Muscle layer of duodenum (tissue), 2 donors: Measurements from ENCODE around the gene CRHR1.

Source experiments
- H3K27ac ChIP-seq: one replicate; pipeline ENCODE4 v1.7.0; 2013; ENCODE audit warnings: mild to moderate bottlenecking, low read length
- H3K27me3 ChIP-seq: one replicate; pipeline ENCODE4 v1.7.0; 2013; ENCODE audit warnings: low read depth, mild to moderate bottlenecking, control low read depth, low read length
- H3K36me3 ChIP-seq, 2 donors: one replicate each; pipeline ENCODE4 v1.7.0; 2013; ENCODE audit warnings: low read length in 2 of 2, control low read depth in 1 of 2, mild to moderate bottlenecking in 1 of 2; ENCODE audit not compliant: insufficient read depth in 2 of 2, control insufficient read depth in 1 of 2
- H3K4me1 ChIP-seq, 2 donors: one replicate each; pipeline ENCODE4 v1.7.0; 2013; ENCODE audit warnings: low read length in 2 of 2, mild to moderate bottlenecking in 2 of 2, control low read depth in 1 of 2, moderate library complexity in 1 of 2; ENCODE audit not compliant: insufficient read depth in 2 of 2, control insufficient read depth in 1 of 2
- H3K4me3 ChIP-seq, 2 donors: one replicate each; pipeline ENCODE4 v1.7.0; 2013; ENCODE audit warnings: low read length in 2 of 2, low read depth in 1 of 2, mild to moderate bottlenecking in 1 of 2
- H3K9me3 ChIP-seq, 2 donors: one replicate each; pipeline ENCODE4 v1.7.0; 2013; ENCODE audit warnings: low read length in 2 of 2, control low read depth in 1 of 2, mild to moderate bottlenecking in 1 of 2; ENCODE audit not compliant: control insufficient read depth in 1 of 2
- donor health status: healthy.

The CRHR1 gene

DNA sequence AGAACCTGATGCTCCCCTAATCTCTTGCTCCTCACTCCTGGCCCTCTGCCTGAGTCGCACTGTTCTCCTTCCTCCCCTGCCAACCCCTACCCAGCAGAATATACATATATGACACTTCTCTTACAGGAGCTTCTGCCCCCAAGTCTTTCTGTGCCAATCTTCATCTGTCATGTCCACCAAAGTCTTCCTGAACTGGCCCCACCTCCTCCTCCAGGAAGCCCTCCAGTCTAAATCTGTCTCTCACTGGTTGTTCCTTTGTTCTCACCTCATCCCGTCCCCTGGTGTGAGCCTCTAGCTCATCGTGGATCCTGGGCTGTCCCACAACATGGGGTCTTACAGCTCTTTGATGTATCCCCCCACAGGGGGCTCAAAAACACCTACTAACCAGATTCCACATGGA lies 8.3 kb downstream of the CRHR1 start:
- H3K9me3 ChIP-seq = no peaks in the 10 kb centered on the region
- H3K4me3 ChIP-seq = no peak overlapping the region
- H3K27me3 ChIP-seq = peaks cover 20% of the 10 kb centered on the region
- peaks cover 0 to 4% of the 10 kb centered on the region in 2 donors for H3K4me1 ChIP-seq
- H3K36me3 ChIP-seq = no peaks in the 10 kb centered on the region
- no peak overlapping the region for H3K27ac ChIP-seq

- no peak overlapping the region for H3K4me3 ChIP-seq
- H3K9me3 ChIP-seq = no peaks in the 10 kb centered on the region
- H3K4me1 ChIP-seq = peaks cover 0 to 4% of the 10 kb centered on the region in 2 donors
- no peaks in the 10 kb centered on the region for H3K36me3 ChIP-seq
- peaks cover 20% of the 10 kb centered on the region for H3K27me3 ChIP-seq
- no peak overlapping the region for H3K27ac ChIP-seq
Measured at GRCh38 chr17:45792995-45793755, 9.1 kb downstream of the CRHR1 start.

DNA sequence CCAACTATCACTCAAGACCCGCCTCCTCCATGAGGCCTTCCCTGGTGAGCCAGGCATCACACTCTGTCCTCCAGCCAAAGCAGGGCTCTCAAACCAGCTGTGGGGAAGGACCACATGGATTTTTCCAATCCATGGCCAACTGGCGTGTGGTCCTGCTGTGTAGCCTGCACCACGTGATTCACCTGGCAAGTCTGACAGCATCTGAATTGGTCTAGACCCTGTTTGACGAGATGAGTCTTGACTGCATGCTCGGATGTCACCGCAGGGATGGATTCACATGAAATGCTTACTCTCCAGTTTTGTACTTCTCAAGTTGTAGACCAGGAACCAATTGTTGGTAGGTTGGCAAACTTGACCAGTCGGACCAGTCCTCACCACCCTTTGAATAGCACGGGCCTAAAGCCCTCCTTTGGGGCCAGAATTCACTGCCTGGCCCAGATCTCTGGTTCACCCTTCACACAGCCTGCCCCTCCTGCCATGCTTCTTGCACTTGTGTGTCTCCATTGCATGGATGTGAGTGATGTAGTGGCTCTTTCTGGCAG lies 9.9 kb downstream of the CRHR1 start:
- no peak overlapping the region for H3K27ac ChIP-seq

DNA sequence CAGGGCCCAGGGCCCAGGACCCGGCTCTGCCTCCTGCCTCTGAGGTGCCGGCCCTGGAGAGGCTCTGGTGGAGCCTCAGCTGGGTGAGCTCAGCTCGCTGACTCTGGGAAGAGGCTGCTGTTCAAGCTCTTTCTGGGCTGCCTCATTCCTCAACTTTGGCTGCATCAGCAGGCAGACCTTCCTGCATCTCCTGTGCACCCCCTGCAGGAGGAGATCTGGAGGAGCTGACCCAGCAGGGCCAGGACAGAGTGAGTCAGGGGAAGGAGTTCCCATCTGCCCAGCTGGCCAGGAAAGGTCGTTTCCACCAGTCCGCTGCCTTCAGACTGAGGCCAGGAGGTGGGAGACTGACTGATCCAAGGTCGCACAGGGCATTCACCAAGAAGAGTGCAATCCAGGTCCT lies 10.7 kb downstream of the CRHR1 start:
- Histone ChIP-seq H3K4me3 (no peak overlapping the region), H3K27me3 (peaks cover 20% of the 10 kb centered on the region), H3K36me3 (no peaks in the 10 kb centered on the region), H3K9me3 (no peaks in the 10 kb centered on the region), H3K4me1 (peaks cover 0 to 4% of the 10 kb centered on the region in 2 donors), H3K27ac (no peak overlapping the region)

More for the DNA sequence above, 9.9 kb downstream of the CRHR1 start:
- Histone ChIP-seq H3K36me3 (no peaks in the 10 kb centered on the region), H3K27me3 (peaks cover 20% of the 10 kb centered on the region), H3K4me1 (peaks cover 0 to 4% of the 10 kb centered on the region in 2 donors), H3K4me3 (no peak overlapping the region), H3K9me3 (no peaks in the 10 kb centered on the region)

- no peak overlapping the region for H3K27ac ChIP-seq
- H3K4me1 ChIP-seq = no peaks in the 10 kb centered on the region
- no peaks in the 10 kb centered on the region for H3K36me3 ChIP-seq
- H3K27me3 ChIP-seq = peaks cover 5% of the 10 kb centered on the region
- no peaks in the 10 kb centered on the region for H3K9me3 ChIP-seq
- H3K4me3 ChIP-seq = no peak overlapping the region
Measured at GRCh38 chr17:45800816-45801215, 16.7 kb downstream of the CRHR1 start.

DNA sequence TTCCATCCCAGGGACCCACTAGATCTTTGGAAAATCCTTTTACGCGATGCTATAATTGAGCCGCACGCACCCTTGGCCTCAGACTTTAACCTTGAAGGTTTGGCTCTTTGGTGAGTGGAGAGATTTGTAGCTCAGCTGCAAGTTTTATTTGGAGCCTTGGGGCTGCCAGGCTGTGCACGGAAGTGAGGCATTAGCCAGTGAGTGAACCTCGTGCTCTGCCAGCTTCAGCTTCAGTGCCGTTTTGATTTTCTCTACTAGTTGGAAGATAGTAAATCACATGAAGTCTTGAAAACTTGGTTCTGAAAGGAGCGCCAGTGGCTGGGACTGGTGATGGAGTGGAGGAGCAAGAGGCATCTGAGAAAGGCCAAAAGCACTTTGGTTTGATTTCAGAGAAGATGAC lies 17.3 kb downstream of the CRHR1 start:
- Histone ChIP-seq H3K27me3 (peaks cover under 1% of the 10 kb centered on the region), H3K27ac (no peak overlapping the region), H3K4me1 (no peaks in the 10 kb centered on the region), H3K9me3 (no peaks in the 10 kb centered on the region), H3K36me3 (no peaks in the 10 kb centered on the region), H3K4me3 (no peak overlapping the region)

DNA sequence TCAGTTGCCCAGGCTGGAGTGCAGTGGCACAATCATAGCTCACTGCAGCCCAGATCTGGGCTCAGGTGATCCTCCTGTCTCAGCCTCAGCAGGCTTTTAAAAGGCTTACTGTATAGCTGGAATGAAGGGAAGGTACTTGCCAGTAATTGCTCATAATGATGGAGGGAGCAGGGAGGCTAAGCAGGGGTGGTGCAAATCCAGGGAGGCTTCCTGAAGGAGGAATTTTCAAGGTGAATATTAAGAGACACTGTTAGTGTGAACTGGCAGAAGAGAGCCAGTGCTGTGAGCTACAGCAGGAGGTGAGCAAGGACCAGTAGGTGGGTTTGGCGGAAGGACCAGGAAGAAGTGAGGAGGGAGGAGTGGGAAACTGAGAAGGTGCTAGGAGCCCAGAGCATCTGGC lies 24.7 kb downstream of the CRHR1 start:
- Histone ChIP-seq H3K9me3 (no peaks in the 10 kb centered on the region), H3K27ac (no peak overlapping the region), H3K27me3 (no peaks in the 10 kb centered on the region), H3K4me3 (no peak overlapping the region), H3K36me3 (no peaks in the 10 kb centered on the region), H3K4me1 (no peaks in the 10 kb centered on the region)

- Histone ChIP-seq H3K27me3 (no peaks in the 10 kb centered on the region), H3K4me3 (no peak overlapping the region), H3K27ac (no peak overlapping the region), H3K9me3 (no peaks in the 10 kb centered on the region), H3K4me1 (no peaks in the 10 kb centered on the region), H3K36me3 (no peaks in the 10 kb centered on the region)
Measured at GRCh38 chr17:45809499-45809898, 25.4 kb downstream of the CRHR1 start.

DNA sequence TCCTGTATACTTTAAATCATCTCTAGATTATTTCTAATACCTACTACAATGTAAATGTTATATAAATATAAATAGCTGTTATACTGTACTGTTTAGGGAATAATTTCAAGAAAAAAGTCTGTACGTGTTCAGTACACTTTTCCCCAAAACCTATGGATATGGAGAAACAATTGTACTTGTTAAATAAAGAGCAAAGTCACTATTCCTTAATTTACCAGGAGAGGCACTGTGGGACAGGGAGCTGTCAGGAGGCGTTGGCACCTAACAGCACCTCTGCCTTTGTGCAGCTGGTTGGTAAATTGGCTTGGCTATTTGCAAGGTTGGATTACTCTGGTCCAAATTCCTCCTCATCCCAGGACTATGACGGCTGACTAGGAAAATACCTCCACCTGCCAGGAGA lies 28.0 kb downstream of the CRHR1 start:
- Histone ChIP-seq H3K9me3 (no peaks in the 10 kb centered on the region), H3K27me3 (no peaks in the 10 kb centered on the region), H3K4me1 (no peaks in the 10 kb centered on the region), H3K4me3 (no peak overlapping the region), H3K36me3 (no peaks in the 10 kb centered on the region), H3K27ac (no peak overlapping the region)

DNA sequence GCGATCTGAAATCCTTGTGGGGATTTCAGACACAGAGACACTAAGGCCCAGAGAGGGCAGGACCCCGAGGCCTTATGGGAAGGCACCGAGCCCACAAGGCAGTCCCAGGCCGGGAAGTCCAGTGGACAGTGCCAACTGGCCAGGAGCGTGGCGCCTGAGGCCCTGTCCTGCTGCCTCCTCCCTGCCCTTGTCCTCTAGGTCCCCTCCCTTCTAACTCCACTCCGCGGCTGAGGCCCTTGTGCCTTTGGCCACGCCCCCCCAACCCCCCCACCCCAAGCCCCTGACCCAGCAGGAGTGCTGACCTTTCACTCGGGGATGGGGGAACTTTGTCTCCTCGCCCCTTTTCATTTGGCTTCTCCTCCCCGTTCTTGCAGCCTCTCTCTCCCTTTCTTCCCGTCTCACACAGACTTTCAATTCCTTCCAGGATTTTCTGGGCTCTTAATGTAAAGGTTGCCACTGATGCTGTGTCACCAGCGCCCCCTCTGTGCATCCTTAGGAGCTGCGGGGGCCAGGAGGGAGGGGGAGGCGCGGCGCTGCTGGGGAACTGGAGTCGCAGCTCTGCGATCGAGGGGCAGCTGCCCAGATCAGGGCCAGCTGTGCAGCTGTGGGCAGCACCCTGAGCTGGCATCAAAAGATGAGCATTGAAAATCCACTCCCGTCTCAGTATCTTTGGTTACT lies 29.1 kb downstream of the CRHR1 start:
- Histone ChIP-seq H3K36me3 (no peaks in the 10 kb centered on the region), H3K9me3 (no peaks in the 10 kb centered on the region), H3K27me3 (no peaks in the 10 kb centered on the region), H3K4me3 (no peak overlapping the region), H3K27ac (no peak overlapping the region), H3K4me1 (no peaks in the 10 kb centered on the region)

- Histone ChIP-seq H3K27me3 (no peaks in the 10 kb centered on the region), H3K4me3 (no peak overlapping the region), H3K9me3 (no peaks in the 10 kb centered on the region), H3K27ac (no peak overlapping the region), H3K4me1 (no peaks in the 10 kb centered on the region), H3K36me3 (no peaks in the 10 kb centered on the region)
Measured at GRCh38 chr17:45814622-45815606, 30.8 kb downstream of the CRHR1 start.
